HS-5 (cell line): ENCODE data around the gene PCDHB6.
"Not testable (repeated sequence)": the region's sequence is repeated elsewhere in the genome, so short reads cannot be mapped to it uniquely, and the experiment has no call there.

Source experiments
- DNase-seq: peaks from one replicate; pipeline ENCODE4 v3.0.0-alpha.2; 2012; ENCODE audit warnings: low read depth

The PCDHB6 gene

DNA sequence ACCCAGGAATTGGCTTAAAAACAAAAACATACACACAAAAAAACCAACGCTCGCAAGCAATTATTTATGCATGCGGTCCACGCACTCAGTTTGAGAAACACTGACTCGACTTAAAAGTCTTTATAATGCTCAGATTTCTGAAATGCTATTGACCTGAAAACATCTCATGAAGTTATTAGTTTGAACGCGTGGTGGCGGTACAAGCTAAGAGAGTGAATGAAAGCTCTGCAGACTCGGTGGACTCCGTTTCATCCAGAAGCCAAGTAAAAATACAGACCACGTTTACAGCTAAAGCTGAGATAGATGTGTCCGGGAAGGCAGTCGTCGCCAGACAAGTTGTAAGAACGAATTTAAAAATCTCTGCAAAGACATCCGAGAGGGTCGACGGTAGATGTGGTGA, at the start of gene PCDHB6:
TSS of gene PCDHB6 (plus strand) at position 246 of the 400 bp plus-strand sequence. CDS start 201 bp downstream, outside the sequence.
- peak; percentile 23 for DNase-seq

DNA sequence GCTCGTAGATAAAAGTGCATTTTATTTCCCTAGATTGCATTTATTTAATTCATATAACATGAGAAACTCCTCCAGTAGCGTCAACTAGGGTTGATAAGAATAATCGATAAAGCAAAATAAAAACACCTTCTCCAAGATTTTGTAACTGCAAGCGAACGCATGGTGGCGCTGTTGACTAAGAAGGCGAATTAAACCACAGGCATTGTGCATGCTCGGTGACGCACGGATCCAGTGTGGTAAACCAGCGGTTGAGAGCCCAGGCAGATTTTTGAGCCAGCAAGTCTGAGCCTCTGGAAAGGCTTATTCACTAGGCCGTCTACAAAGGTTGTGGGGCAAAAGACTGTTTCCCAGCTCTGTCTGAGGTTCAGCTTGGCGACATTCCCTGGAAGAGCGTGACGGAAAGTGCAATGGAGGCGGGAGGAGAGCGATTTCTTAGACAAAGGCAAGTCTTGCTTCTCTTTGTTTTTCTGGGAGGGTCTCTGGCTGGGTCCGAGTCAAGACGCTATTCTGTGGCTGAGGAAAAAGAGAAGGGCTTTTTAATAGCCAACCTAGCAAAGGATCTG, 49.5 kb upstream of the PCDHB6 start, which contains the start of gene PCDHB3:
TSS of gene PCDHB3 (plus strand) at position 231 of the 563 bp plus-strand sequence. CDS start at position 408, 177 bp downstream.
- no peak for DNase-seq

DNA sequence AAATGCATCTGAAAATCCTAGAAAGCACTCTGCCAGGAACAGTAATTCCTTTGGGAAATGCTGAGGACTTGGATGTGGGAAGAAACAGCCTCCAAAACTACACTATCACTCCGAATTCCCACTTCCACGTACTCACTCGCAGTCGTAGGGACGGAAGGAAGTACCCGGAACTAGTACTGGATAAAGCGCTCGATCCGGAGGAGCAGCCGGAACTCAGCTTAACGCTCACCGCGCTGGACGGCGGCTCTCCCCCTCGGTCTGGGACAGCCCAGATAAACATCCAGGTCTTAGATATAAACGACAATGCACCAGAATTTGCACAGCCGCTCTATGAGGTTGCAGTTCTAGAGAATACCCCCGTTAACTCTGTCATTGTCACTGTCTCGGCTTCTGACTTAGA, 48.8 kb upstream of the PCDHB6 start:
- DNase-seq: no peak

DNA sequence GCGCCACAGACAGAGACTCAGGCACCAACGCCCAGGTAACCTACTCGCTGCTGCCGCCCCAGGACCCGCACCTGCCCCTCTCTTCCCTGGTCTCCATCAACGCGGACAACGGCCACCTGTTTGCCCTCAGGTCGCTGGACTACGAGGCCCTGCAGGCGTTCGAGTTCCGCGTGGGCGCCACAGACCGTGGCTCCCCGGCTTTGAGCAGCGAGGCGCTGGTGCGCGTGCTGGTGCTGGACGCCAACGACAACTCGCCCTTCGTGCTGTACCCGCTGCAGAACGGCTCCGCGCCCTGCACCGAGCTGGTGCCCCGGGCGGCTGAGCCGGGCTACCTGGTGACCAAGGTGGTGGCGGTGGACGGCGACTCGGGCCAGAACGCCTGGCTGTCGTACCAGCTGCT, 47.8 kb upstream of the PCDHB6 start:
- DNase-seq: not testable (repeated sequence)

DNA sequence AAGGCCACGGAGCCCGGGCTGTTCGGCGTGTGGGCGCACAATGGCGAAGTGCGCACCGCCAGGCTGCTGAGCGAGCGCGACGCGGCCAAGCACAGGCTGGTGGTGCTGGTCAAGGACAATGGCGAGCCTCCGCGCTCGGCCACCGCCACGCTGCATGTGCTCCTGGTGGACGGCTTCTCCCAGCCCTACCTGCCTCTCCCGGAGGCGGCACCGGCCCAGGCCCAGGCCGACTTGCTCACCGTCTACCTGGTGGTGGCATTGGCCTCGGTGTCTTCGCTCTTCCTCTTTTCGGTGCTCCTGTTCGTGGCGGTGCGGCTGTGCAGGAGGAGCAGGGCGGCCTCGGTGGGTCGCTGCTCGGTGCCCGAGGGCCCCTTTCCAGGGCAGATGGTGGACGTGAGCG, 47.4 kb upstream of the PCDHB6 start:
- not testable (repeated sequence) for DNase-seq

DNA sequence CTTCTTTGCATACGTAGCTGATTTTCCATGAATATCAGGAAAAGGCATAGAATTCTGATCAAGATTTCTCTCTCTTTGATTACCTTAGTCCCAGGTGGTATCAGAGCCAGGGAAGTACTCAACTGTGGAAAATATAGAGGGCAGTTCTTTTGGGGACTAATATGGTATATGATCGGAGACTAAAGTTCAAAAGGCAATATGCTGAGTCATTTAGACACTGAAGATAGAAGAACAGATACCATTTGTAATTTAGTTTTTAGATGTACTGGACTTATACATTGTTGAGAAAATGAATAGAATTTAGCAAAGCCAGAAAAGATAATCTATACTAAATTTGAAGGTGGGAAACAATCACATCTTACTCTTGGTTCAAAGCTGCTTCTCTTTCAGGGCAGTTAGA, 44.5 kb upstream of the PCDHB6 start:
- no peak for DNase-seq

DNA sequence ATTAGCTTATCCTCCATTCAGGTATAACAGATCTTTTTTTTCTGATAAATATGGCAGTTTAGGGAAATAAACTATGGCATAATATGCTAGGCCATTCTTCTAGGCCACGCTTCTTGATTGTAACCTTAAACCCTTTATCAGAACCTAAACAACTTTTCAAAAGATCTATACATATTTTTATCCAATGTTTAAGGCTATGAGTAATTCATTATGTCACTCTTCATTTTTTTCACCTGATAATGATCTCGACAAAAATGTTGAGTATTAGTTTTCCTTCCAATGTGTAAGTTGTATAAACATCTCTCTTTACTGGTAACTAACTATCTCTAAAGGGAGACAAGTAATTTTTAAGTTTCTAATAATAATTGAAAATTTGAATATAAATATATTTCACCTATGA, 30.6 kb upstream of the PCDHB6 start:
- no peak for DNase-seq

DNA sequence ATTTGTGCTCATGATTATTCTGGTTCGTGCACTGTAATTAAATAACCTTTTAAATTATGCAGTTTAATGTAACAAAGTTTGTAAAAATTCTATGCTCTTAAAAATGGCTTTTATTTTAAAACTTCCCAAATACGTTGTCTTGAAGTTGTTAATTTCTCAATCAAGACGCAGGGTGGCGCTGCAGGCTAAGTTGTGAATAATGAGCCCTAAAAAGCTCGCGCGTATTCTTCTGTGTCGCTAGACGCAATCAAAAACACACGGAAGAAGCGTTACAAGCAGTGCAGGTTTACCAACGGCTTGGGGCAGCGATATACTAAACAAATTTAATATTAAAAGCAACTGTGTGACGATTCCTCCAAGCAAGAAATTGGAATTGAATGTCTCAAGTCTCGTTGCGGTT, 28.3 kb upstream of the PCDHB6 start, which contains the start of gene PCDHB4:
TSS of gene PCDHB4 (plus strand) at position 256 of the 400 bp plus-strand sequence. CDS start 181 bp downstream, outside the sequence.
- no peak for DNase-seq

DNA sequence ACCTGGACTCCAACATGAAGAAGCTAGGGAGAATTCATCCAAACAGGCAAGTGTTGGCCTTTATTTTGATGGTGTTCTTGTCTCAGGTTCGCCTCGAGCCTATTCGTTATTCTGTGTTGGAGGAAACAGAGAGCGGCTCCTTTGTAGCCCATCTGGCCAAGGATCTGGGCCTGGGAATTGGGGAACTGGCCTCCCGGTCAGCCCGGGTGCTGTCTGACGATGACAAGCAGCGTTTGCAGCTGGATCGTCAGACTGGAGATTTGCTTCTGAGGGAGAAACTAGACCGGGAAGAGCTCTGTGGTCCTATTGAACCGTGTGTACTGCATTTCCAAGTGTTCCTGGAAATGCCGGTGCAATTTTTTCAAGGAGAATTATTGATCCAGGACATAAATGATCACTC, 27.9 kb upstream of the PCDHB6 start:
- no peak for DNase-seq

DNA sequence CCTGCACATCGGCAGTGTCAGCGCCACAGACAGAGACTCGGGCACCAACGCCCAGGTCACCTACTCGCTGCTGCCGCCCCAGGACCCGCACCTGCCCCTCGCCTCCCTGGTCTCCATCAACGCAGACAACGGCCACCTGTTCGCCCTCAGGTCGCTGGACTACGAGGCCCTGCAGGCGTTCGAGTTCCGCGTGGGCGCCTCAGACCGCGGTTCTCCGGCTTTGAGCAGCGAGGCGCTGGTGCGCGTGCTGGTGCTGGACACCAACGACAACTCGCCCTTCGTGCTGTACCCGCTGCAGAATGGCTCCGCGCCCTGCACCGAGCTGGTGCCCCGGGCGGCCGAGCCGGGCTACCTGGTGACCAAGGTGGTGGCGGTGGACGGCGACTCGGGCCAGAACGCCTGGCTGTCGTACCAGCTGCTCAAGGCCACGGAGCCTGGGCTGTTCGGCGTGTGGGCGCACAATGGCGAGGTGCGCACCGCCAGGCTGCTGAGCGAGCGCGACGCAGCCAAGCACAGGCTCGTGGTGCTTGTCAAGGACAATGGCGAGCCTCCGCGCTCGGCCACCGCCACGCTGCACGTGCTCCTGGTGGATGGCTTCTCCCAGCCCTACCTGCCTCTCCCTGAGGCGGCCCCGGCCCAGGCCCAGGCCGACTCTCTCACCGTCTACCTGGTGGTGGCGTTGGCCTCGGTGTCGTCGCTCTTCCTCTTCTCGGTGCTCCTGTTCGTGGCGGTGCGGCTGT, 26.3 kb upstream of the PCDHB6 start:
- not testable (repeated sequence) for DNase-seq

DNA sequence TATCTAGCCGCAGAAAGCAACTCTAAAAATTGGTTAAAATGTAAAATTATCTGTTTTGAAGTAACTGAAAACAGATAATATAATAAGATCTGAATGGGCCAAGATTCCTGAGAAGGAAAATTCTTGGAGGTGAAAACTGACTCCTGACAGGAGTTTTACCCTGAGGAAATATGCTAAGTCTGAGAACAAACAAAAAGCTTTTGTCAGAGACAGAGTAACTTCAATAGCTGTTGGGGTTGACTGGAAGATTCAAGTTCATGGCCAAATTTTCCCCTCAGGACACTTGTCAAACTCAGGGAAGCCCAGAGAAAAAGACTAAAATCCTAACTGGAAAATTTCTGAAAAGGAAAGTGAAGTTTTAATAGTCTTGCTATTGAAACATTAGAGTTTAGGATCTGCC, 22.6 kb upstream of the PCDHB6 start:
- DNase-seq: no peak

DNA sequence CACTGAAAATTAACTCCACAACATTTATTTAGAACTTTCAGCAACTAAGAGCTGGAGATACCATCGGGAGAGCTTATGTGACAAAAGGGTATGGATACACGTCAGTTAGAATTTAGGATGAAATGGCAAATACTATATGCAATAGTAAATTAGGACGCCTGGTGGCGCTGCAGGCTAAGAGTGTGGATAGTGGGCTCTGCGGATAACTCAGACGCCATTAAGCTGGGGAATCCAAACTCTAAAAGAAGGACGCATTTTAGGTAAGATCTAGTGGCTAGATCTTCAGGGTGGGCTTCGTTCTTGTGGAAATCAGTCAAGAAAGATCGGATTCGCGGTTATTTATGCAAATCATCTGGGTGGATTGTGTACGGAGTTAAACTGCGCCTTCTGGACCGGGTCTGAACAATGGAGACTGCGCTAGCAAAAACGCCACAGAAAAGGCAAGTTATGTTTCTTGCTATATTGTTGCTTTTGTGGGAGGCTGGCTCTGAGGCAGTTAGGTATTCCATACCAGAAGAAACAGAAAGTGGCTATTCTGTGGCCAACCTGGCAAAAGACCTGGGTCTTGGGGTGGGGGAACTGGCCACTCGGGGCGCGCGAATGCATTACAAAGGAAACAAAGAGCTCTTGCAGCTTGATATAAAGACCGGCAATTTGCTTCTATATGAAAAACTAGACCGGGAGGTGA, 14.7 kb upstream of the PCDHB6 start, which contains the start of gene PCDHB5:
TSS of gene PCDHB5 (plus strand) at position 177 of the 688 bp plus-strand sequence. CDS start at position 406, 229 bp downstream.
- DNase-seq: no peak

DNA sequence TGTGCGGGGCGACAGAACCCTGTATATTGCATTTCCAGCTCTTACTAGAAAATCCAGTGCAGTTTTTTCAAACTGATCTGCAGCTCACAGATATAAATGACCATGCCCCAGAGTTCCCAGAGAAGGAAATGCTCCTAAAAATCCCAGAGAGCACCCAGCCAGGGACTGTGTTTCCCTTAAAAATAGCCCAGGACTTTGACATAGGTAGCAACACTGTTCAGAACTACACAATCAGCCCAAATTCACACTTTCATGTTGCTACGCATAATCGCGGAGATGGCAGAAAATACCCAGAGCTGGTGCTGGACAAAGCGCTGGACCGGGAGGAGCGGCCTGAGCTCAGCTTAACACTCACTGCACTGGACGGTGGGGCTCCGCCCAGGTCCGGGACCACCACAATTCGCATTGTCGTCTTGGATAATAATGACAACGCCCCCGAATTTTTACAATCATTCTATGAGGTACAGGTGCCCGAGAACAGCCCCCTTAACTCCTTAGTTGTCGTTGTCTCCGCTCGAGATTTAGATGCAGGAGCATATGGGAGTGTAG, 14.1 kb upstream of the PCDHB6 start:
- no peak for DNase-seq

DNA sequence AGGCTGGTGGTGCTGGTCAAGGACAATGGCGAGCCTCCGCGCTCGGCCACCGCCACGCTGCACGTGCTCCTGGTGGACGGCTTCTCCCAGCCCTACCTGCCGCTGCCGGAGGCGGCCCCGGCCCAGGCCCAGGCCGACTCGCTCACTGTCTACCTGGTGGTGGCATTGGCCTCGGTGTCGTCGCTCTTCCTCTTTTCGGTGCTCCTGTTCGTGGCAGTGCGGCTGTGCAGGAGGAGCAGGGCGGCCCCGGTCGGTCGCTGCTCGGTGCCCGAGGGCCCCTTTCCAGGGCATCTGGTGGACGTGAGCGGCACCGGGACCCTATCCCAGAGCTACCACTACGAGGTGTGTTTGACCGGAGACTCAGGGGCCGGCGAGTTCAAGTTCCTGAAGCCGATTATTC, 12.5 kb upstream of the PCDHB6 start:
- not testable (repeated sequence) for DNase-seq

DNA sequence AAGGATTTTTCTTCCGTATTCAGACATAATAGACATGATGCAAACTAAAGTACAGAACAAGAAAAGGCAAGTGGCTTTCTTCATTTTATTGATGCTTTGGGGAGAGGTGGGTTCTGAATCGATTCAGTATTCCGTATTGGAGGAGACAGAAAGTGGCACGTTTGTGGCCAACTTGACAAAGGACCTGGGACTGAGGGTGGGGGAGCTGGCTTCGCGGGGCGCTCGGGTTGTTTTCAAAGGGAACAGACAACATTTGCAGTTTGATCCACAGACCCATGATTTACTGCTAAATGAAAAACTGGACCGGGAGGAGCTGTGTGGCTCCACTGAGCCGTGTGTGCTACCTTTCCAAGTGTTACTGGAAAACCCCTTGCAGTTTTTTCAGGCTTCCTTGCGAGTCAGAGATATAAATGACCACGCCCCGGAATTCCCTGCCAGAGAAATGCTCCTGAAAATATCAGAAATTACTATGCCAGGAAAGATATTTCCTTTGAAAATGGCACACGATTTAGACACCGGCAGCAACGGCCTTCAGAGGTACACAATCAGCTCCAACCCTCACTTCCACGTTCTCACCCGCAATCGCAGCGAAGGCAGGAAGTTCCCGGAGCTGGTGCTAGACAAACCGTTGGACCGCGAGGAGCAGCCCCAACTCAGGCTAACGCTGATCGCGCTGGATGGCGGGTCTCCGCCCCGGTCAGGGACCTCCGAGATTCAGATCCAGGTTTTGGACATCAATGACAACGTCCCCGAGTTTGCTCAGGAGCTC, 551 bp downstream of the PCDHB6 start:
- DNase-seq: no peak

DNA sequence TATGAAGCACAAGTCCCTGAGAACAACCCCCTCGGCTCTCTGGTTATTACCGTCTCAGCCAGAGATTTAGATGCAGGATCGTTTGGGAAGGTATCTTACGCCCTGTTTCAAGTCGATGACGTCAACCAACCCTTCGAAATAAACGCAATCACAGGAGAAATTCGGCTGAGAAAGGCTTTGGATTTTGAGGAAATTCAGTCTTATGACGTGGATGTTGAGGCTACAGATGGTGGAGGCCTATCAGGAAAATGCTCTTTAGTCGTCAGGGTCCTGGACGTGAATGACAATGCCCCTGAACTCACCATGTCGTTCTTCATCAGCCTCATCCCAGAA, 1.1 kb downstream of the PCDHB6 start:
- no peak for DNase-seq

DNA sequence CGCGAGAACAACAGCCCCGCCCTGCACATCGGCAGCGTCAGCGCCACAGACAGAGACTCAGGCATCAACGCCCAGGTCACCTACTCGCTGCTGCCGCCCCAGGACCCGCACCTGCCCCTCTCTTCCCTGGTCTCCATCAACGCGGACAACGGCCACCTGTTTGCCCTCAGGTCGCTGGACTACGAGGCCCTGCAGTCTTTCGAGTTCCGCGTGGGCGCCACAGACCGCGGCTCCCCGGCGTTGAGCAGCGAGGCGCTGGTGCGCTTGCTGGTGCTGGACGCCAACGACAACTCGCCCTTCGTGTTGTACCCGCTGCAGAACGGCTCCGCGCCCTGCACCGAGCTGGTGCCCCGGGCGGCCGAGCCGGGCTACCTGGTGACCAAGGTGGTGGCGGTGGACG, 1.8 kb downstream of the PCDHB6 start:
- not testable (repeated sequence) for DNase-seq

DNA sequence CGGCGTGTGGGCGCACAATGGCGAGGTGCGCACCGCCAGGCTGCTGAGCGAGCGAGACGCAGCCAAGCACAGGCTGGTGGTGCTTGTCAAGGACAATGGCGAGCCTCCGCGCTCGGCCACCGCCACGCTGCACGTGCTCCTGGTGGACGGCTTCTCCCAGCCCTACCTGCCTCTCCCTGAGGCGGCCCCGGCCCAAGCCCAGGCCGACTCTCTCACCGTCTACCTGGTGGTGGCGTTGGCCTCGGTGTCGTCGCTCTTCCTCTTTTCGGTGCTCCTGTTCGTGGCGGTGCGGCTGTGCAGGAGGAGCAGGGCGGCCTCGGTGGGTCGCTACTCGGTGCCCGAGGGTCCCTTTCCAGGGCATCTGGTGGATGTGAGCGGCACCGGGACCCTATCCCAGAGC, 2.2 kb downstream of the PCDHB6 start:
- DNase-seq: not testable (repeated sequence)

DNA sequence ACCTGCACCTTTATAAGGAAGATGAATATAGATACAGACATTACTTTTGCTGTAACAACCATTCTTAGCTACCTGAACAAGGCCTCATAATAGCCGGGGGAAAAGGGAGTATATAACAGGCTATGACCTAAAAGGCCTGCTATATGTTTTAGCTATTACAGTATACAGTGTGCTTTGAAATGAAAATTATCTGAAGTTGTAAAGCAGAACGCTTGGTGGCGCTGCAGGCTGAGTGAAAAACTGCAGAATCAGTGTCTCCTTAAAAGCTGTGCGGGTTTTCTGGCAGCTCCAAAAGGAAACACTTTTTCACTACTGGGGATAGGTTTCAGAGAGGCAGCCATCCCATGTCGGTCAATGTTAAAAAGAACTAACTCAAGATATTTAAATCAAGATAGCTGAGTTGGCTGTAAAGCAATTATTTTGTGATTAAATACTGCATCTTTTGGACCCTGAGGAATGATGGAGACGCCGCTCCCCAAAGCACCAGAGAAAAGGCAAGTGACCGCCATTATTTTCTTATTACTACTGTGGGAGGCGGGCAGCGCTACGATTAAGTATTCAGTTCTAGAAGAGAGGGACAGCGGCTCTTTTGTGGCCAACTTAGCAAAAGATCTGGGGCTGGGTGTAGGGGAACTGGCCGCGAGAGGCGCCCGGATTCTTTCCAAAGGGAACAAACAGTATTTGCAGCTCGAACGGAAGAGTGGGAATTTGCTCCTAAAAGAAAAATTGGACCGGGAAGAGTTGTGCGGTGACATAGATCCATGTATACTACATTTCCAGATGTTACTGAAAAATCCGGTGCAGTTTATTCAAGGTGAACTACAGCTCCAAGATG, 5.9 kb downstream of the PCDHB6 start:
- no peak for DNase-seq

DNA sequence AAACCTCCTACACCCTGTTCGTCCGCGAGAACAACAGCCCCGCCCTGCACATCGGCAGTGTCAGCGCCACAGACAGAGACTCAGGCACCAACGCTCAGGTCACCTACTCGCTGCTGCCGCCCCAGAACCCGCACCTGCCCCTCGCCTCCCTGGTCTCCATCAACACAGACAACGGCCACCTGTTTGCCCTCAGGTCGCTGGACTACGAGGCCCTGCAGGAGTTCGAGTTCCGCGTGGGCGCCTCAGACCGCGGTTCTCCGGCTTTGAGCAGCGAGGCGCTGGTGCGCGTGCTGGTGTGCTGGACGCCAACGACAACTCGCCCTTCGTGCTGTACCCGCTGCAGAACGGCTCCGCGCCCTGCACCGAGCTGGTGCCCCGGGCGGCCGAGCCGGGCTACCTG, 7.5 kb downstream of the PCDHB6 start:
- DNase-seq: not testable (repeated sequence)

DNA sequence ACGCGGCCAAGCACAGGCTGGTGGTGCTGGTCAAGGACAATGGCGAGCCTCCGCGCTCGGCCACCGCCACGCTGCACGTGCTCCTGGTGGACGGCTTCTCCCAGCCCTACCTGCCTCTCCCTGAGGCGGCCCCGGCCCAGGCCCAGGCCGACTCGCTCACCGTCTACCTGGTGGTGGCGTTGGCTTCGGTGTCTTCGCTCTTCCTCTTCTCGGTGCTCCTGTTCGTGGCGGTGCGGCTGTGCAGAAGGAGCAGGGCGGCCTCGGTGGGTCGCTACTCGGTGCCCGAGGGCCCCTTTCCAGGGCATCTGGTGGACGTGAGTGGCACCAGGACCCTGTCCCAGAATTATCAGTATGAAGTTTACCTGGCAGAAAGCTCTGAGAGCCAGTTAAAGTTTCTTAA, 8.0 kb downstream of the PCDHB6 start:
- not testable (repeated sequence) for DNase-seq
